WTC11 (cell line): ENCODE measurements around the gene NTSR1.

Experiments
- ATF3 ChIP-seq: sonication (generic); formaldehyde crosslinking; conservative IDR thresholded peaks from 2 replicates; pipeline ENCODE4 v1.8.1; 2022; ENCODE audit warnings: mild to moderate bottlenecking, missing genetic modification reagents
- ATF6 ChIP-seq: sonication (generic); formaldehyde crosslinking; IDR thresholded peaks from 2 replicates; pipeline ENCODE4 v1.8.1; 2023; ENCODE audit warnings: mild to moderate bottlenecking, missing genetic modification reagents
- CTCF ChIP-seq: fragments of 200-600 bp; IDR thresholded peaks from 2 replicates; pipeline ENCODE4 v1.8.0; 2022; ENCODE audit warnings: antibody characterized with exemption
- E2F4 ChIP-seq: sonication (generic); formaldehyde crosslinking; IDR thresholded peaks from 2 replicates; pipeline ENCODE4 v1.8.1; 2022; ENCODE audit warnings: low read depth, mild to moderate bottlenecking, moderate library complexity, missing genetic modification reagents, borderline replicate concordance
- ESRRA ChIP-seq: sonication (generic); formaldehyde crosslinking; IDR thresholded peaks from 2 replicates; pipeline ENCODE4 v1.8.1; 2022; ENCODE audit warnings: mild to moderate bottlenecking, missing genetic modification reagents, borderline replicate concordance
- FOXP1 ChIP-seq: sonication (generic); formaldehyde crosslinking; IDR thresholded peaks from 2 replicates; pipeline ENCODE4 v1.8.0; 2022; ENCODE audit warnings: missing genetic modification reagents, mild to moderate bottlenecking, moderate library complexity, borderline replicate concordance
- IRF1 ChIP-seq: sonication (generic); formaldehyde crosslinking; IDR thresholded peaks from 2 replicates; pipeline ENCODE4 v1.8.0; 2023; ENCODE audit warnings: missing genetic modification reagents
- NR2C2 ChIP-seq: sonication (generic); formaldehyde crosslinking; IDR thresholded peaks from 2 replicates; pipeline ENCODE4 v1.8.0; 2022; ENCODE audit warnings: mild to moderate bottlenecking, missing genetic modification reagents
- SMAD4 ChIP-seq: sonication (generic); formaldehyde crosslinking; IDR thresholded peaks from 2 replicates; pipeline ENCODE4 v1.8.0; 2022; ENCODE audit warnings: mild to moderate bottlenecking, missing genetic modification reagents
- SP1 ChIP-seq: sonication (generic); formaldehyde crosslinking; conservative IDR thresholded peaks from 2 replicates; pipeline ENCODE4 v1.8.1; 2022; ENCODE audit warnings: missing genetic modification reagents
- USF2 ChIP-seq: sonication (generic); formaldehyde crosslinking; IDR thresholded peaks from 2 replicates; pipeline ENCODE4 v1.8.1; 2023; ENCODE audit warnings: mild to moderate bottlenecking, missing genetic modification reagents, moderate library complexity
- ZNF138 ChIP-seq: sonication (generic); formaldehyde crosslinking; conservative IDR thresholded peaks from 2 replicates; pipeline ENCODE4 v1.8.1; 2022; ENCODE audit warnings: mild to moderate bottlenecking, moderate library complexity, missing genetic modification reagents

GRCh38 chr20:62733891-62734290 is 25.3 kb downstream of the NTSR1 start:
- TF ChIP-seq CTCF (no peak), ATF3 (CRISPR knock-in tag) (no peak), ESRRA (no peak), E2F4 (CRISPR knock-in tag) (no peak), USF2 (CRISPR knock-in tag) (no peak), ATF6 (CRISPR knock-in tag) (no peak), SP1 (CRISPR knock-in tag) (no peak), SMAD4 (no peak), NR2C2 (CRISPR knock-in tag) (no peak), FOXP1 (CRISPR knock-in tag) (no peak), ZNF138 (CRISPR knock-in tag) (no peak), IRF1 (CRISPR knock-in tag) (no peak)
